A673 (cell line): ENCODE data around the gene ZNF624. TPM values are rescaled to one million over a fixed set of nuclear protein-coding genes. Genes with fewer than 3 reads are reported as not detected.

ENCODE experiments used
- BruUV-seq: library from RNA; stranded (reverse); fragments of 400-500 nt; replicated peaks from 2 replicates; lab custom pipeline; 2021; lab: Mats Ljungman, UMichigan
- CTCF ChIA-PET: fragments of 300-600 bp; sonication (Branson Sonifier 250); formaldehyde crosslinking; loops from one replicate; lab custom pipeline; 2022; ENCODE audit warnings: antibody characterized with exemption; lab: Charles Lee
- POLR2A ChIA-PET: fragments of 300-600 bp; sonication (Branson Sonifier 250); formaldehyde crosslinking; loops from one replicate; lab custom pipeline; 2022; ENCODE audit warnings: antibody characterized with exemption; ENCODE audit not compliant: low non-redundant PET; lab: Charles Lee
- DNase-seq: peaks from one replicate; pipeline ENCODE4 v3.0.0-alpha.2; 2015; ENCODE audit warnings: low spot score
- H3K27ac ChIP-seq: fragments of 200-600 bp; sonication (generic); 2 replicates; pipeline ENCODE4 v1.5.1; 2016; ENCODE audit warnings: mixed run types, low read depth, mild to moderate bottlenecking, mixed read lengths, antibody characterized with exemption, low read length; ENCODE audit not compliant: poor library complexity, severe bottlenecking
- H3K27me3 ChIP-seq: fragments of 200-600 bp; sonication (generic); replicated peaks from 2 replicates; pipeline ENCODE4 v1.6.1; 2017; ENCODE audit warnings: mixed run types, low read depth, mild to moderate bottlenecking, mixed read lengths, antibody characterized with exemption, low read length; ENCODE audit not compliant: insufficient read depth, poor library complexity
- H3K36me3 ChIP-seq: fragments of 200-600 bp; sonication (generic); 2 replicates; pipeline ENCODE4 v1.6.1; 2016; ENCODE audit warnings: mixed run types, mild to moderate bottlenecking, mixed read lengths, antibody characterized with exemption, low read length; ENCODE audit not compliant: insufficient read depth, poor library complexity, severe bottlenecking
- H3K4me1 ChIP-seq: fragments of 200-600 bp; sonication (generic); 2 replicates; pipeline ENCODE4 v1.6.1; 2017; ENCODE audit warnings: mixed run types, mild to moderate bottlenecking, mixed read lengths, antibody characterized with exemption, low read length; ENCODE audit not compliant: insufficient read depth, poor library complexity, severe bottlenecking
- H3K4me3 ChIP-seq: fragments of 200-600 bp; sonication (generic); 2 replicates; pipeline ENCODE4 v1.5.1; 2016; ENCODE audit warnings: low read depth, mixed run types, mild to moderate bottlenecking, mixed read lengths, low read length; ENCODE audit not compliant: poor library complexity, severe bottlenecking
- H3K9me3 ChIP-seq: fragments of 200-600 bp; sonication (generic); 2 replicates; pipeline ENCODE4 v1.6.1; 2016; ENCODE audit warnings: mixed run types, low read depth, mild to moderate bottlenecking, mixed read lengths, antibody characterized with exemption, low read length; ENCODE audit not compliant: poor library complexity, severe bottlenecking
- CTCF ChIP-seq: fragments of 300-800, 200-600 bp; sonication (generic); conservative IDR thresholded peaks from 2 replicates; pipeline ENCODE4 v1.5.1; 2017; ENCODE audit warnings: low read depth, mild to moderate bottlenecking, antibody characterized with exemption, low read length, moderate library complexity, mixed read lengths
- EZH2 ChIP-seq: fragments of 200-600 bp; sonication (generic); IDR thresholded peaks from 2 replicates; pipeline ENCODE4 v1.6.1; 2017; ENCODE audit warnings: borderline replicate concordance, low read depth, mild to moderate bottlenecking, mixed read lengths, antibody characterized with exemption, low read length; ENCODE audit not compliant: poor library complexity, severe bottlenecking
- intact Hi-C: fragments of 100-400 bp; cut with micrococcal nuclease; formaldehyde crosslinking; loops from one replicate; pipeline ENCODE4 v1.10.0; 2022; ENCODE audit not compliant: unreplicated experiment
- total RNA-seq: library from RNA; stranded (reverse); gene quantifications from 2 replicates; pipeline ENCODE4 v1.2.3, GENCODE V29; 2021

The ZNF624 gene
- total RNA-seq, 1 experiment from 2014 or later: 9.2 TPM

DNA sequence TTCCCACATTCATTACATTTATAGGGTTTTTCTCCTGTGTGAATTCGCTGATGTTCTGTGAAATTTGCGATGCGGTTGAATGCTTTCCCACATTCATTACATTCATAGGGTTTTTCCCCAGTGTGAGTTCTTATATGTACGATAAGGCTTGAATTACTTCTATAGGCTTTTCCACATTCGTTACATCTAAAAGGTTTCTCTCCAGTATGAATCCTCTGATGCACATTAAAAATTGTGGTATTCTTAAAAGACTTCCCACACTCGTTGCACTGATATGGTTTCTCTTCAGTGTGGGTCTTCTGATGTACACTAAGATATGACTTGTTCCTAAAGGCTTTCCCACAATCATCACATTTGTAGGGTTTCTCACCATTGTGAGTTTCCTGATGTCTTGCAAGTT lies 30.4 kb downstream of the ZNF624 start:
- intact Hi-C loops: no loop called here
- POLR2A ChIA-PET: no interaction called here
- BruUV-seq: no TSS peak
- CTCF ChIA-PET: no interaction called here
- Histone ChIP-seq H3K4me1 (no peaks in the 10 kb centered on the region), H3K36me3 (peaks cover 38% of the 10 kb centered on the region), H3K27me3 (no peaks in the 10 kb centered on the region), H3K9me3 (peaks cover 96% of the 10 kb centered on the region), H3K4me3 (no peak overlapping the region), H3K27ac (no peak overlapping the region)
- TF ChIP-seq EZH2: no peak
- TF ChIP-seq CTCF: no peak
- DNase-seq: no peak

DNA sequence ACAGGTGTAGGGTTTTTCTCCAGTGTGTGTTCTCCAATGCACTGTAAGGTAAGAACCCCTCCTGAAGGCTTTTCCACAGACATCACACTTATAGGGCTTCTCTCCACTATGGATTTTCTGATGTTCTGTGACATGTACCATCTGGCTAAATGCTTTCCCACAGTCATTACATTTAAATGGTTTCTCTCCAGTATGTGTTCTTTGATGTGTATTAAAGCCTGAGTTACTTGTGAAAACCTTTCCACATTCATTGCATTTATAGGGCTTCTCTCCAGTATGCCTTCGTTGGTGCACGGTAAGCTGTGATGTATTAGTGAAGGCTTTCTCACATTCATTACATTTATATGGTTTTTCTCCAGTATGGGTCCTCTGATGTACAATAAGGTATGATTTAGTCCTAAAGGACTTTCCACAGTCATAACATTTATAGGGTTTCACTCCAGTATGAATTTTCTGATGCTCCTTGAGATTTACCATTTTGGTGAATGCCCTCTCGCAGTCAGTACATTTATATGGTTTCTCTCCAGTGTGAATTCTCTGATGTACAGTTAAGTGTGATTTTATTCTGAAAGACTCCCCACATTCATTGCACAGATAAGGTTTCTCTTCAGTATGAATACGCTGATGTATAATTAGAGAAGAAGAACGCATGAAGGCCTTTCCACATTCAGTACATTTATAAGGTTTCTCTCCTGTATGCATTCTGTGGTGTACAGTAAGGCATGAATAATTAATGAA lies 30.9 kb downstream of the ZNF624 start:
- ChIA-PET CTCF (no interaction called here), POLR2A (no interaction called here)
- Histone ChIP-seq H3K4me1 (no peaks in the 10 kb centered on the region), H3K27me3 (no peaks in the 10 kb centered on the region), H3K27ac (no peak overlapping the region), H3K36me3 (peaks cover 37% of the 10 kb centered on the region), H3K9me3 (peaks cover 96% of the 10 kb centered on the region), H3K4me3 (no peak overlapping the region)
- TF ChIP-seq EZH2 (no peak), CTCF (no peak)
- no peak for DNase-seq
- no TSS peak for BruUV-seq
- intact Hi-C loops: no loop called here

DNA sequence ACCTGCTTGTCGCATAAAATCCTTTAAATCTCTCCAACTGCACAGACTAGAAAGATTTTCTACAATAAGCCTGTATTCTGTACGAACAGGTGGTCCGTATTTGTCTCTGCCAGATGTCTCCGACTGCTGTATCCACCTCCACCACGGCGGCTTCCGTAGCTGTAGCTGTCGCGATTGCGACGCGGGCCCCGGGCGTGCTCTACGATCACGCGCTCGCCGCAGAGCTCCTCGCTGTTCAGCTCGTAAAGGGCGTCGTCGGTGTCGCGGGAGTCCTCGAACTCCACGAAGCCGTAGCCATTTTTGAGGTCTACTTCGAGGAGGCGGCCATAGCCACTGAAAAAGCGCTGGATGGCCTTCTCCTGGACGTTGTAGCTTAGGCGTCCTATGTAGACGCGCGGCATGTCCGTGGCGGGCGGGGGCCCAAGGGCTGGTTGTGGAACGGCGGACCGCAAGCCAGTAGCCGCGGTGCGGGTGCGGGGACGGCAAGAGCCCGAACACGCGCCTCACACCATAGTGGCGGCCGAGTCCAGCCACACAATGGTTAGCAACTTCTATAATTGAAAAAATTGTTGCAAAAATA lies 36.1 kb downstream of the ZNF624 start:
- H3K4me1 ChIP-seq: no peaks in the 10 kb centered on the region
- intact Hi-C loops: no loop called here
- ChIA-PET POLR2A (no interaction called here), CTCF (no interaction called here)
- peaks cover 63% of the 10 kb centered on the region for H3K9me3 ChIP-seq
- H3K4me3 ChIP-seq: no peak overlapping the region
- no peak for DNase-seq
- no peak overlapping the region for H3K27ac ChIP-seq
- TF ChIP-seq EZH2 (no peak), CTCF (no peak)
- BruUV-seq: no TSS peak
- H3K27me3 ChIP-seq: no peaks in the 10 kb centered on the region
- H3K36me3 ChIP-seq: no peaks in the 10 kb centered on the region
